ENCODE measurements around the gene BMP7. TPM values are rescaled to one million over a fixed set of nuclear protein-coding genes. Genes with fewer than 3 reads are reported as not detected.
A peak's percentile ranks its signal among the peaks of the same experiment; 100 is the strongest.

Gene BMP7
- total and polyA plus RNA-seq, 8 donors: 0.67 to 22.4 (median 16.2) TPM

GRCh38 chr20:57131077-57131476 is 135.4 kb downstream of the BMP7 start:
- no peaks in the 10 kb centered on the region for H3K9me3 ChIP-seq
- no peaks in the 10 kb centered on the region for H3K4me1 ChIP-seq
- no peak overlapping the region for H3K27ac ChIP-seq
- TF ChIP-seq, protein P1, sequence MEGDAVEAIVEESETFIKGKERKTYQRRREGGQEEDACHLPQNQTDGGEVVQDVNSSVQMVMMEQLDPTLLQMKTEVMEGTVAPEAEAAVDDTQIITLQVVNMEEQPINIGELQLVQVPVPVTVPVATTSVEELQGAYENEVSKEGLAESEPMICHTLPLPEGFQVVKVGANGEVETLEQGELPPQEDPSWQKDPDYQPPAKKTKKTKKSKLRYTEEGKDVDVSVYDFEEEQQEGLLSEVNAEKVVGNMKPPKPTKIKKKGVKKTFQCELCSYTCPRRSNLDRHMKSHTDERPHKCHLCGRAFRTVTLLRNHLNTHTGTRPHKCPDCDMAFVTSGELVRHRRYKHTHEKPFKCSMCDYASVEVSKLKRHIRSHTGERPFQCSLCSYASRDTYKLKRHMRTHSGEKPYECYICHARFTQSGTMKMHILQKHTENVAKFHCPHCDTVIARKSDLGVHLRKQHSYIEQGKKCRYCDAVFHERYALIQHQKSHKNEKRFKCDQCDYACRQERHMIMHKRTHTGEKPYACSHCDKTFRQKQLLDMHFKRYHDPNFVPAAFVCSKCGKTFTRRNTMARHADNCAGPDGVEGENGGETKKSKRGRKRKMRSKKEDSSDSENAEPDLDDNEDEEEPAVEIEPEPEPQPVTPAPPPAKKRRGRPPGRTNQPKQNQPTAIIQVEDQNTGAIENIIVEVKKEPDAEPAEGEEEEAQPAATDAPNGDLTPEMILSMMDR (IDR thresholded peaks at IDR 0.05): no peak
- peaks cover 0 to 7% of the 10 kb centered on the region in 2 donors for H3K27me3 ChIP-seq
- DNase-seq (no peak), ATAC-seq (no peak)
- intact Hi-C loops (cut with DNase I): no loop called here
- no peaks in the 10 kb centered on the region for H3K36me3 ChIP-seq
- no peak overlapping the region for H3K4me3 ChIP-seq

GRCh38 chr20:57130160-57130772 is 136.2 kb downstream of the BMP7 start:
- DNase-seq (peak in 1 of 4 donors; percentile 35), ATAC-seq (no peak)
- TF ChIP-seq, protein P1 (IDR thresholded peaks at IDR 0.05): no peak
- Histone ChIP-seq H3K4me1 (no peaks in the 10 kb centered on the region), H3K4me3 (no peak overlapping the region), H3K27ac (no peak overlapping the region), H3K36me3 (no peaks in the 10 kb centered on the region), H3K27me3 (peaks cover 0 to 7% of the 10 kb centered on the region in 2 donors), H3K9me3 (no peaks in the 10 kb centered on the region)
- intact Hi-C loops (cut with DNase I): no loop called here

DNA sequence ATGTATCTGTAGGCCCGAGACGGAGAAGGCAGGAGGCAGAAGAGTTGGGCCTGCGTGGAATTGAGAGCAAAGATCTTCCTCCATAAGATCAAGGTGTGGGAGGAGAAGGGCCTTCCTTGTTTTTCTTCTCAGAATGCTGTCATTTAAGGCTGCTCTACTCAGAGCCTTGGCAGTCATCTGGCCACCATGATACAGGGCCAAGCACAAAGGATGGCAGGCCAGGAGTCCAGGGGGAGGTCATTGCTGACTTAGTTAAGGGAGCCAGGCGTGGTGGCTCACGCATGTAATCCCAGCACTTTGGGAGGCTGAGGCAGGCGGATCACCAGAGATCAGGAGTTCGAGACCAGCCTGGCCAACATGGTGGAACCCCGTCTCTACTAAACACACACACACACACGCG is 137.1 kb downstream of the BMP7 start:
- no peak overlapping the region for H3K4me3 ChIP-seq
- no peak for ATAC-seq
- H3K27me3 ChIP-seq: peaks cover 0 to 6% of the 10 kb centered on the region in 2 donors
- H3K27ac ChIP-seq: no peak overlapping the region
- no peaks in the 10 kb centered on the region for H3K9me3 ChIP-seq
- TF ChIP-seq, protein P1 (IDR thresholded peaks at IDR 0.05): no peak
- H3K4me1 ChIP-seq: no peaks in the 10 kb centered on the region
- no peaks in the 10 kb centered on the region for H3K36me3 ChIP-seq
- no peak for DNase-seq
- intact Hi-C loops (cut with DNase I): no loop called here

DNA sequence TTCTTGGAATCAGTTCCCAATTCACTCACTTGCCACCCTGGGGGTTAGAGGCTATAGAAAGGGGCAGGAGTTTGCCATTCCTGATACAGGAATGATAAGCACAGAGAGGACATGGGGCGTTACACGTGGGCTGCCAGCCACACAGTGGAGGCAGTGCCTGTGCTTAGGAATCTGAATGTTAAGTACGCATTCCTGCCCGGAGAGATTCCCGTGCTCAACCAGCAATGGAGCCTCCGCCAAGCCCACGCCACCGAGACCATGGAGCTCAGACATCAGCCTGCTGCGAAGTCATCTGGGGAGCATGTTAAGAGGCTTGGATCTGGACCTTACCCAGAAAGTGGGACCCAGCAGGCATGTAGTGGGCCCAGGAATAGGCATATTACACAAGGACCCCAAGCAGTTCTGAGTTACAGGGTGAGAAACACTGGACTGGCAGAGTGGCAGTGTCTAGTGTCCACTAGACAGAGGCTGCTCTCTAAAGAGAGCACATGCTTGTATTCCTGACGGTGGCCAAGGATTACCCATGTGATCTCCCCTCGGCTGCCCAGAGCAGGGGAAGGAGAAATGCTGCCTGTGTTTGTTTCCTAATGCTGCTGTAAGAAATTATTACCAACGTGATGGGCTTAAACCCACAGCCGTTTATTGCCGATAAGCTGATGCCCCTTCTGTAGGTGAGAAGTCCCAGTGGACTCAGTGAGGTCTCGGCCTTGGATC is 138.2 kb downstream of the BMP7 start:
- Histone ChIP-seq H3K4me1 (no peaks in the 10 kb centered on the region), H3K36me3 (no peaks in the 10 kb centered on the region), H3K27me3 (peaks cover 0 to 7% of the 10 kb centered on the region in 2 donors), H3K4me3 (no peak overlapping the region), H3K9me3 (no peaks in the 10 kb centered on the region), H3K27ac (no peak overlapping the region)
- TF ChIP-seq, protein P1 (IDR thresholded peaks at IDR 0.05): no peak
- no peak for ATAC-seq
- DNase-seq: no peak
- intact Hi-C loops (cut with DNase I): no loop called here

DNA sequence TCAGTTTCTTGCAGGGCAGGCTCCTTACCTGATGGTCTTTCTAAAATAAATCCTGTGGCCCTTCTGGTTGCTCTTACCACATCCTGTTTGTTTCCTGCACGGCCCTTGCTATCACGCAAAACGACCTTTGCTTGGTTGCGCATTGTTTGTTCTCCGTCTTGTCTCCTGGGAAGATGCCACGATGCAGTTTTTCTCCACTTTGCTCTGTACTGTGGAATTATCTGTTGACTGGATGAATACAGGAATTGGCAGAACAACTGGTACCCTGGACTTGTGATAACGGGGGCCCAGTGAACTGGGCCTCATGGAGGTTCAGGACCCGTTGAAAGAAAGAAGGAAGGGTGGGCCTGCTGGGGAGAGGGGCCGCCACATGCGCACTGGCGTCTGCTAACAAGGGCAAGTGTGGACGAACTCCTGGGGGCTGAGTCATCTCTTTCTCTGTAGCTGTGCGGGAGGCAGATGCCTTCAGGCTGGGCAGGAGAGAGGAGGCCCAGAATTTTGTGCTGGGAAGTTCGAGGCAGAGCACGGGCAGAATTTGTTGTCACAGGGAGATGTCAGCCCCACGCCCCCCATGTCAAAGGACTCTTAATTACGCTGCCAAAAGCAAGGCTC is 139.9 kb downstream of the BMP7 start:
- H3K4me3 ChIP-seq: no peak overlapping the region
- TF ChIP-seq, protein P1 (IDR thresholded peaks at IDR 0.05): no peak
- H3K27me3 ChIP-seq: peaks cover 0 to 8% of the 10 kb centered on the region in 2 donors
- intact Hi-C loops (cut with DNase I): no loop called here
- no peaks in the 10 kb centered on the region for H3K4me1 ChIP-seq
- ATAC-seq (no peak), DNase-seq (no peak)
- no peak overlapping the region for H3K27ac ChIP-seq
- H3K36me3 ChIP-seq: no peaks in the 10 kb centered on the region
- H3K9me3 ChIP-seq: no peaks in the 10 kb centered on the region

Data from left lung (tissue), 10 donors.